Activated B cell treated with CpG ODN at 0.5 μM for 24 hours (primary cell): ENCODE data around the gene SLC8A1. TPM values are rescaled to one million over a fixed set of nuclear protein-coding genes. Genes with fewer than 3 reads are reported as not detected.

ENCODE experiments used
- ATAC-seq: fragments of 200-7000 bp; cut with Tn5 transposase; one replicate; pipeline ENCODE4 v1.10.0; 2021; ENCODE audit warnings: low read depth, mild to moderate bottlenecking, moderate library complexity
- CTCF ChIA-PET: fragments of 350-600 bp; sonication (Branson Sonifier 250); formaldehyde crosslinking; loops from one replicate; lab custom pipeline; 2021; ENCODE audit warnings: antibody characterized with exemption; lab: Charles Lee
- POLR2A ChIA-PET: fragments of 350-600 bp; sonication (Branson Sonifier 250); formaldehyde crosslinking; loops from one replicate; lab custom pipeline; 2021; ENCODE audit warnings: antibody characterized with exemption; lab: Charles Lee
- DNase-seq: peaks from one replicate; pipeline ENCODE4 v3.0.0; 2022
- H3K27ac Mint-ChIP-seq: one replicate; pipeline ENCODE4 v1.8.0; 2020; ENCODE audit warnings: mixed read lengths
- H3K27me3 Mint-ChIP-seq: one replicate; pipeline ENCODE4 v1.8.0; 2021; ENCODE audit warnings: mixed read lengths
- H3K36me3 Mint-ChIP-seq: one replicate; pipeline ENCODE4 v1.8.0; 2021; ENCODE audit warnings: low read depth, mixed read lengths
- H3K4me1 Mint-ChIP-seq: one replicate; pipeline ENCODE4 v1.8.0; 2021; ENCODE audit warnings: mixed read lengths
- H3K4me3 Mint-ChIP-seq: one replicate; pipeline ENCODE4 v1.8.0; 2020; ENCODE audit warnings: mild to moderate bottlenecking, mixed read lengths
- H3K9me3 Mint-ChIP-seq: one replicate; pipeline ENCODE4 v1.8.0; 2020; ENCODE audit warnings: mixed read lengths
- CTCF ChIP-seq: fragments of 200-600 bp; IDR thresholded peaks from one replicate; pipeline ENCODE4 v1.8.0; 2022; ENCODE audit warnings: antibody characterized with exemption, mild to moderate bottlenecking
- intact Hi-C: fragments of 100-400 bp; cut with micrococcal nuclease; formaldehyde crosslinking; loops from one replicate; pipeline ENCODE4 v1.15.1; 2024
- total RNA-seq: library from RNA; stranded (reverse); gene quantifications from 2 replicates; pipeline ENCODE4 v1.2.3, GENCODE V29; 2022

The SLC8A1 gene
- total RNA-seq, 1 donor from 2014 or later = 0.04 TPM

- POLR2A ChIA-PET = no interaction called here
- TF ChIP-seq CTCF = no peak
- no peaks in the 10 kb centered on the region for H3K27me3 Mint-ChIP-seq
- intact Hi-C loops = no loop called here
- no peaks in the 10 kb centered on the region for H3K9me3 Mint-ChIP-seq
- ATAC-seq = no peak
- DNase-seq = no peak
- H3K4me1 Mint-ChIP-seq = peaks cover 5% of the 10 kb centered on the region
- CTCF ChIA-PET = no interaction called here
- no peak overlapping the region for H3K27ac Mint-ChIP-seq
- no peaks in the 10 kb centered on the region for H3K36me3 Mint-ChIP-seq
- H3K4me3 Mint-ChIP-seq = no peak overlapping the region
Measured at GRCh38 chr2:40321016-40321623, 130.8 kb downstream of the SLC8A1 start.

- Mint-ChIP-seq H3K9me3 (peaks cover 2% of the 10 kb centered on the region), H3K4me1 (peaks cover 5% of the 10 kb centered on the region), H3K4me3 (no peak overlapping the region), H3K36me3 (no peaks in the 10 kb centered on the region), H3K27ac (no peak overlapping the region), H3K27me3 (no peaks in the 10 kb centered on the region)
- POLR2A ChIA-PET = no interaction called here
- DNase-seq (no peak), ATAC-seq (no peak)
- TF ChIP-seq CTCF = no peak
- intact Hi-C loops = no loop called here
- CTCF ChIA-PET = no interaction called here
Measured at GRCh38 chr2:40318921-40319320, 133.0 kb downstream of the SLC8A1 start.

GRCh38 chr2:40317761-40318160 is 134.1 kb downstream of the SLC8A1 start:
- Mint-ChIP-seq H3K9me3 (peaks cover 2% of the 10 kb centered on the region), H3K4me3 (no peak overlapping the region), H3K27me3 (no peaks in the 10 kb centered on the region), H3K4me1 (peaks cover 5% of the 10 kb centered on the region), H3K27ac (no peak overlapping the region), H3K36me3 (no peaks in the 10 kb centered on the region)
- DNase-seq (no peak), ATAC-seq (no peak)
- intact Hi-C loops = no loop called here
- ChIA-PET POLR2A (no interaction called here), CTCF (no interaction called here)
- TF ChIP-seq CTCF = no peak

- Mint-ChIP-seq H3K36me3 (no peaks in the 10 kb centered on the region), H3K27me3 (no peaks in the 10 kb centered on the region), H3K9me3 (peaks cover 2% of the 10 kb centered on the region), H3K4me1 (peaks cover 5% of the 10 kb centered on the region), H3K27ac (no peak overlapping the region), H3K4me3 (no peak overlapping the region)
- TF ChIP-seq CTCF = no peak
- no peak for DNase-seq
- POLR2A ChIA-PET = no interaction called here
- intact Hi-C loops = no loop called here
- no peak for ATAC-seq
- CTCF ChIA-PET = no interaction called here
Measured at GRCh38 chr2:40317046-40317445, 134.8 kb downstream of the SLC8A1 start.

- H3K27me3 Mint-ChIP-seq = no peaks in the 10 kb centered on the region
- DNase-seq (no peak), ATAC-seq (no peak)
- intact Hi-C loops = no loop called here
- H3K4me3 Mint-ChIP-seq = no peak overlapping the region
- H3K36me3 Mint-ChIP-seq = no peaks in the 10 kb centered on the region
- ChIA-PET POLR2A (no interaction called here), CTCF (no interaction called here)
- H3K27ac Mint-ChIP-seq = no peak overlapping the region
- TF ChIP-seq CTCF = no peak
- peaks cover 2% of the 10 kb centered on the region for H3K9me3 Mint-ChIP-seq
- H3K4me1 Mint-ChIP-seq = peaks cover 4% of the 10 kb centered on the region
Measured at GRCh38 chr2:40316620-40317019, 135.3 kb downstream of the SLC8A1 start.
